ENCODE data around the gene KLHL5.
A peak's percentile ranks its signal among the peaks of the same experiment; 100 is the strongest.
"Not testable (repeated sequence)": the region's sequence is repeated elsewhere in the genome, so short reads cannot be mapped to it uniquely, and the experiment has no call there.

KLHL5 gene

GRCh38 chr4:39062094-39062769, at the start of gene KLHL5:
KLHL5 (plus strand) TSS chr4:39062232; CDS start chr4:39062653, 421 bp downstream.
- FAIRE-seq (peak; percentile 81), DNase-seq (ENCODE audit: insufficient read length, low spot score) (no peak)

GRCh38 chr4:39014028-39014427, 48.0 kb upstream of the KLHL5 start:
- DNase-seq (ENCODE audit: insufficient read length, low spot score) (no peak), FAIRE-seq (peak; percentile 37)

- FAIRE-seq (no peak), DNase-seq (ENCODE audit: insufficient read length, low spot score) (no peak)
Observed at GRCh38 chr4:39020130-39020529, 41.9 kb upstream of the KLHL5 start.

- DNase-seq (ENCODE audit: insufficient read length, low spot score) (no peak), FAIRE-seq (no peak)
Observed at GRCh38 chr4:39021631-39022030, 40.4 kb upstream of the KLHL5 start.

GRCh38 chr4:39022241-39022640, 39.8 kb upstream of the KLHL5 start:
- peak; percentile 8 for FAIRE-seq

GRCh38 chr4:39023059-39023458, 39.0 kb upstream of the KLHL5 start:
- DNase-seq (ENCODE audit: insufficient read length, low spot score) (no peak), FAIRE-seq (no peak)

More at GRCh38 chr4:39022241-39022640, 39.8 kb upstream of the KLHL5 start:
- no peak for DNase-seq (ENCODE audit: insufficient read length, low spot score)

- DNase-seq (ENCODE audit: insufficient read length, low spot score) (no peak), FAIRE-seq (no peak)
Observed at GRCh38 chr4:39024311-39024865, 37.6 kb upstream of the KLHL5 start.

GRCh38 chr4:39025552-39026085, 36.4 kb upstream of the KLHL5 start:
- peak; percentile 48 for FAIRE-seq

GRCh38 chr4:39026096-39026495, 35.9 kb upstream of the KLHL5 start:
- FAIRE-seq: no peak
- DNase-seq (ENCODE audit: insufficient read length, low spot score): no peak

More at GRCh38 chr4:39025552-39026085, 36.4 kb upstream of the KLHL5 start:
- DNase-seq (ENCODE audit: insufficient read length, low spot score): no peak

GRCh38 chr4:39029752-39030694, 32.0 kb upstream of the KLHL5 start:
- FAIRE-seq (peak; percentile 99), DNase-seq (ENCODE audit: insufficient read length, low spot score) (no peak)

GRCh38 chr4:39030725-39031124, 31.3 kb upstream of the KLHL5 start:
- DNase-seq (ENCODE audit: insufficient read length, low spot score) (no peak), FAIRE-seq (no peak)

- not testable (repeated sequence) for DNase-seq (ENCODE audit: insufficient read length, low spot score)
- peak; percentile 55 for FAIRE-seq
Observed at GRCh38 chr4:39031590-39032020, 30.4 kb upstream of the KLHL5 start.

GRCh38 chr4:39032218-39033085, 29.6 kb upstream of the KLHL5 start, which contains the start of gene TMEM156:
TMEM156 (minus strand) TSS chr4:39032409; CDS start chr4:39032313, 96 bp downstream.
- FAIRE-seq (peak; percentile 96), DNase-seq (ENCODE audit: insufficient read length, low spot score) (no peak)

GRCh38 chr4:39036172-39036571, 25.9 kb upstream of the KLHL5 start:
- FAIRE-seq (no peak), DNase-seq (ENCODE audit: insufficient read length, low spot score) (no peak)

- DNase-seq (ENCODE audit: insufficient read length, low spot score) (no peak), FAIRE-seq (peak; percentile 57)
Observed at GRCh38 chr4:39037491-39037825, 24.6 kb upstream of the KLHL5 start.

- FAIRE-seq (no peak), DNase-seq (ENCODE audit: insufficient read length, low spot score) (no peak)
Observed at GRCh38 chr4:39037941-39038340, 24.1 kb upstream of the KLHL5 start.

- DNase-seq (ENCODE audit: insufficient read length, low spot score) (no peak), FAIRE-seq (no peak)
Observed at GRCh38 chr4:39039108-39039507, 22.9 kb upstream of the KLHL5 start.

GRCh38 chr4:39042366-39042765, 19.7 kb upstream of the KLHL5 start:
- DNase-seq (ENCODE audit: insufficient read length, low spot score): no peak
- FAIRE-seq: peak; percentile 52

- no peak for FAIRE-seq
- DNase-seq (ENCODE audit: insufficient read length, low spot score): no peak
Observed at GRCh38 chr4:39043058-39043860, 18.8 kb upstream of the KLHL5 start.

All from GM19239 (cell line).